K562 (cell line): Measurements from ENCODE around the gene FEN1.

ENCODE experiments used
- FOXA3 ChIP-seq, 2 experiments: fragments of 450-650 bp in 1 of 2; sonication (generic) in 1 of 2; formaldehyde crosslinking; IDR thresholded peaks in 1 of 2; conservative IDR thresholded peaks in 1 of 2; 2 replicates each; pipeline versions ENCODE4 v1.4.0 to v1.8.0; 2020 to 2022; ENCODE audit warnings: mild to moderate bottlenecking in 2 of 2, missing genetic modification reagents in 1 of 2
- HOXB6 ChIP-seq: fragments of 250-450 bp; sonication (Bioruptor Pico); IDR thresholded peaks from 2 replicates; pipeline ENCODE4 v1.5.1; 2022; ENCODE audit warnings: mild to moderate bottlenecking, borderline replicate concordance
- MBD1 ChIP-seq: fragments of 250-450 bp; sonication (Bioruptor Pico); IDR thresholded peaks from 2 replicates; pipeline ENCODE4 v1.8.0; 2022; ENCODE audit warnings: inconsistent platforms

- TF ChIP-seq MBD1 (CRISPR knock-in tag) (no peak), FOXA3 (CRISPR knock-in tag; conservative IDR thresholded peaks at IDR 0.05 in 1 of 2, IDR thresholded peaks at IDR 0.05 in 1 of 2) (no peak), HOXB6 (CRISPR knock-in tag) (no peak)
These were observed 36.1 kb downstream of the FEN1 start for GRCh38 chr11:61828629-61829407.
